Activated effector memory CD4-positive, alpha-beta T cell treated with Interleukin-2 at 50 U/mL for 16 hours (primary cell): ENCODE data around the gene HOATZ.

ENCODE experiments used
- DNase-seq: peaks from one replicate; pipeline ENCODE4 v3.0.0-alpha.2; 2020

HOATZ gene

DNA sequence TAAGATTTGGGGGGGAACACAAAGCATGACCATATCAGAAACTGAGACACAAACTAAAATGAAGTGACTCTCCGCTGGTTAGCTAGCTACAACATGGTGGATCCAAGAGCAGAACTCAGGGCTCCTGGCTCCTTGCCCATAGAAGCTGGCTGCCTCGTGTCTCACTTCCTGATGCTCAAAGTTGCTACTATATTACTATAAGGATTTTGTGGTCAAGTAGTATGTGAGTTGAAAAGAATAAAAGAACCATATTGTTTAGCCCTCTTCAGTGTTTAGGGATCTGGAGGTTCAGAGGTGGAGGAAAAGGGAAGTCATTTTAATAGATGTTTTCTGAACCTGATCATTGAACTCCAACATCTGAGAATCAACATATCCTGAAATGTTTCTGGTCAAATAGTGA lies 70.8 kb downstream of the HOATZ start:
- no peak for DNase-seq

DNA sequence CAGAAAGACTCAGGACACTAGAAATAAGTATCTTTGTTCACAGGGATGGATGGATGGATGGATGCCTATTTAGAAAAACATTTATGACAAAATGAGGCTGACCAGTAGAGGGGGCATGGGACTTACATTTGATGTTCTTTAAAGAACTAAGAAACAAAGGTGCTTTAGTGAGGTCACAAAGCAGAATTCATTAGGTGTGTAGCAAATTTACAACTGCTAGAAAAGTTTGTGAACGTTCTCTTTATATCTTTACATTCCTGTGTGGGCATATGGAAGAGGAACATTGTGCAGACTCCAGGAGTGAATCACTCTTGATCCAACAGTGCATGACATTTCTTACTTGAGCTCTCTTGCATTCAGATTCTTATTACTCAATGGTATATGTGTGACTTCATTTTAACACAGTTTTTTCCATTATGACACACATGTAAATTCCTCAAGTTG lies 71.8 kb downstream of the HOATZ start:
- no peak for DNase-seq
